Liver (tissue), 2 donors: ENCODE results near the gene MRLN.

Experiments used
- CTCF ChIP-seq: fragments of 150-350 bp; IDR thresholded peaks from 2 replicates; pipeline ENCODE4 v1.5.1; 2017; ENCODE audit warnings: improper control_type of control experiment, low read depth, low read length; ENCODE audit not compliant: missing input control
- MAX ChIP-seq: IDR thresholded peaks from 2 replicates; pipeline ENCODE4 v1.6.1; 2016; ENCODE audit warnings: antibody characterized with exemption
- REST ChIP-seq: IDR thresholded peaks from 2 replicates; pipeline ENCODE4 v1.6.1; 2016; ENCODE audit warnings: antibody characterized with exemption, mild to moderate bottlenecking
- donor health status: healthy.

GRCh38 chr10:59705931-59706330, 47.3 kb downstream of the MRLN start:
- TF ChIP-seq CTCF (no peak), MAX (no peak), REST (no peak)
